Calu3 (cell line): ENCODE results near the gene ZC4H2. TPM values are rescaled to one million over a fixed set of nuclear protein-coding genes. Genes with fewer than 3 reads are reported as not detected.
A peak's percentile ranks its signal among the peaks of the same experiment; 100 is the strongest.

Experiments used
- BruUV-seq: library from RNA; stranded (reverse); fragments of 400-500 nt; replicated peaks from 2 replicates; lab custom pipeline; 2021; lab: Mats Ljungman, UMichigan
- CTCF ChIA-PET: fragments of 300-600 bp; sonication (Branson Sonifier 250); formaldehyde crosslinking; loops from one replicate; lab custom pipeline; 2022; ENCODE audit warnings: antibody characterized with exemption; lab: Charles Lee
- DNase-seq: peaks from one replicate; pipeline ENCODE4 v3.0.0; 2022
- H3K27ac Mint-ChIP-seq: one replicate; pipeline ENCODE4 v1.8.0; 2022; ENCODE audit warnings: mixed read lengths; ENCODE audit not compliant: unreplicated experiment
- H3K27me3 Mint-ChIP-seq: one replicate; pipeline ENCODE4 v1.8.0; 2022; ENCODE audit warnings: mixed read lengths; ENCODE audit not compliant: unreplicated experiment
- H3K36me3 Mint-ChIP-seq: one replicate; pipeline ENCODE4 v1.8.0; 2022; ENCODE audit warnings: mild to moderate bottlenecking, moderate library complexity, mixed read lengths; ENCODE audit not compliant: insufficient read depth, unreplicated experiment
- H3K4me1 Mint-ChIP-seq: one replicate; pipeline ENCODE4 v1.8.0; 2022; ENCODE audit warnings: mild to moderate bottlenecking, low read depth, mixed read lengths; ENCODE audit not compliant: unreplicated experiment
- H3K4me3 Mint-ChIP-seq: one replicate; pipeline ENCODE4 v1.8.0; 2022; ENCODE audit warnings: mild to moderate bottlenecking, low read depth, moderate library complexity, mixed read lengths; ENCODE audit not compliant: unreplicated experiment
- H3K9me3 Mint-ChIP-seq: one replicate; pipeline ENCODE4 v1.8.0; 2022; ENCODE audit warnings: low read depth, mixed read lengths; ENCODE audit not compliant: unreplicated experiment
- intact Hi-C: fragments of 100-400 bp; cut with micrococcal nuclease; formaldehyde crosslinking; loops from one replicate; pipeline ENCODE4 v1.10.0; 2022; ENCODE audit not compliant: unreplicated experiment
- total RNA-seq: library from RNA; stranded (reverse); gene quantifications from 2 replicates; pipeline ENCODE4 v1.2.3, GENCODE V29; 2022
- TF ChIP-seq, protein P1 (sequence below): fragments of 200-600 bp; IDR thresholded peaks from one replicate; pipeline ENCODE4 v1.8.0; 2022; ENCODE audit warnings: antibody characterized with exemption; ENCODE audit not compliant: unreplicated experiment

The ZC4H2 gene
- total RNA-seq, 1 experiment from 2014 or later = 16.4 TPM

DNA sequence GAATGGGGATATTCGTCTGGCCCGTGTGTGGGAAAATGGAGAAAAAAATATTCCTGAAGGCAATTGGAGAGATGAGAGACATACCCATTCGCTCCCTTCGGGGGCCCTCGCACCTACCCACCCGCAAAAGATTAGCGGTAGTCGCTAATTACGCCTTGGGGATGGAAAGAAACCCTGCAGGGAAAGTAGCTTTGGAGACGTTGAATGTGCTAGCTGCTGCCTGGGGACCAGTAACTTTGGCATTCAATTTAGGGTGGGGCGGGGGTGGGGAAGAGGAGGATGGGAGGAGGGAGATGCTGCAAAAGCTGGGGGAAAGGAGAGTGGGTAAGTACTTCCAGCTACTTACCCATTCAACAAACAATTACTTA lies 407 bp upstream of the ZC4H2 start:
- CTCF ChIA-PET = no interaction called here
- peaks cover 19% of the 10 kb centered on the region for H3K36me3 Mint-ChIP-seq
- DNase-seq = no peak

DNA sequence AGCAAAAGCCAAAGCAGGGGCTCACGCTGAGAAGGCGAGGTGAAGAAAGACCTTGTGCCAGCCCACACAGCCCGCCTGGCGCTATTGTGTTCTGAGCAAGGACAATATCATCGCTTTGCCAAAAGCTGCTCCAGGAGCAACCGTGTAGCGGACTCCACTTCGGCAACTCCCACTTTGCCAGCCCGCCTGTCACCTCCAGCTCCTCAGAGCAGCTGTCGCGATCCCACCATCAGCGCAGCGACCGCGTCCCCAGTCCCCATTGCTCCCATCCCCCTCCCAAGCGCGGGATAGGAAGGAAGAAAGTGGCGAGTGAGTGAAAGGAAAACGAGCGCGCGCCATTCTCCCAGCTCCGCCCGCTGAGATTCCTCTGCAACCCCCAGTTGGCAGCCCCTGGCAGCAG lies 759 bp downstream of the ZC4H2 start:
- no peaks in the 10 kb centered on the region for H3K4me1 Mint-ChIP-seq
- CTCF ChIA-PET = no interaction called here
- peaks cover 19% of the 10 kb centered on the region for H3K36me3 Mint-ChIP-seq
- peaks cover 6% of the 10 kb centered on the region for H3K9me3 Mint-ChIP-seq
- intact Hi-C loops = no loop called here
- TF ChIP-seq, protein P1, sequence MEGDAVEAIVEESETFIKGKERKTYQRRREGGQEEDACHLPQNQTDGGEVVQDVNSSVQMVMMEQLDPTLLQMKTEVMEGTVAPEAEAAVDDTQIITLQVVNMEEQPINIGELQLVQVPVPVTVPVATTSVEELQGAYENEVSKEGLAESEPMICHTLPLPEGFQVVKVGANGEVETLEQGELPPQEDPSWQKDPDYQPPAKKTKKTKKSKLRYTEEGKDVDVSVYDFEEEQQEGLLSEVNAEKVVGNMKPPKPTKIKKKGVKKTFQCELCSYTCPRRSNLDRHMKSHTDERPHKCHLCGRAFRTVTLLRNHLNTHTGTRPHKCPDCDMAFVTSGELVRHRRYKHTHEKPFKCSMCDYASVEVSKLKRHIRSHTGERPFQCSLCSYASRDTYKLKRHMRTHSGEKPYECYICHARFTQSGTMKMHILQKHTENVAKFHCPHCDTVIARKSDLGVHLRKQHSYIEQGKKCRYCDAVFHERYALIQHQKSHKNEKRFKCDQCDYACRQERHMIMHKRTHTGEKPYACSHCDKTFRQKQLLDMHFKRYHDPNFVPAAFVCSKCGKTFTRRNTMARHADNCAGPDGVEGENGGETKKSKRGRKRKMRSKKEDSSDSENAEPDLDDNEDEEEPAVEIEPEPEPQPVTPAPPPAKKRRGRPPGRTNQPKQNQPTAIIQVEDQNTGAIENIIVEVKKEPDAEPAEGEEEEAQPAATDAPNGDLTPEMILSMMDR = no peak
- no TSS peak for BruUV-seq
- H3K27ac Mint-ChIP-seq = no peak overlapping the region
- H3K4me3 Mint-ChIP-seq = peak overlapping the region; percentile 75
- no peaks in the 10 kb centered on the region for H3K27me3 Mint-ChIP-seq
- peak; percentile 33 for DNase-seq

More for the DNA sequence above, 407 bp upstream of the ZC4H2 start:
- TF ChIP-seq, protein P1 = no peak
- Mint-ChIP-seq H3K27me3 (no peaks in the 10 kb centered on the region), H3K9me3 (peaks cover 3% of the 10 kb centered on the region), H3K27ac (no peak overlapping the region), H3K4me1 (no peaks in the 10 kb centered on the region), H3K4me3 (peak overlapping the region; percentile 75)
- BruUV-seq = no TSS peak
- intact Hi-C loops = no loop called here

DNA sequence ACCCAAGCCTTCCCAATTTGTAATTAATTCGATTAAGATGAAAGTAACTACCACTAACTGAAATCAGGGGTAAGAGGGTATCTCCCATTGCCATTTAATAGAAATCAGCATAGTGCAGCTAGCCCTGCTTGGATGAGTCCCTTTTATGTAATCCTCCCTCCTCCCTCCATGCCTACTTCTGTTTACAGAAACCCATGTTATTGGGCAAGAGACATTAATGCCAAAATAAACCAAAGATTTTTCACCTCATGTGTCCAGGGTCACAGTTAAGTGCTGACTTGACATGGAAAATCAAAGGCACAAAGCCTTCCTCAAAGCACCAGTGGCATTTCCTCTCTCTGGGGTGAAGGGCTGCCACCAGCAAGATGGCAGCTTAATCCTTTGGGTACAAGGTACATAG lies 50.8 kb downstream of the ZC4H2 start:
- DNase-seq = no peak
- no TSS peak for BruUV-seq
- CTCF ChIA-PET = no interaction called here
- Mint-ChIP-seq H3K4me1 (no peaks in the 10 kb centered on the region), H3K4me3 (no peak overlapping the region), H3K9me3 (peaks cover 12% of the 10 kb centered on the region), H3K27ac (no peak overlapping the region), H3K27me3 (no peaks in the 10 kb centered on the region), H3K36me3 (no peaks in the 10 kb centered on the region)
- TF ChIP-seq, protein P1 = no peak
- intact Hi-C loops = no loop called here

DNA sequence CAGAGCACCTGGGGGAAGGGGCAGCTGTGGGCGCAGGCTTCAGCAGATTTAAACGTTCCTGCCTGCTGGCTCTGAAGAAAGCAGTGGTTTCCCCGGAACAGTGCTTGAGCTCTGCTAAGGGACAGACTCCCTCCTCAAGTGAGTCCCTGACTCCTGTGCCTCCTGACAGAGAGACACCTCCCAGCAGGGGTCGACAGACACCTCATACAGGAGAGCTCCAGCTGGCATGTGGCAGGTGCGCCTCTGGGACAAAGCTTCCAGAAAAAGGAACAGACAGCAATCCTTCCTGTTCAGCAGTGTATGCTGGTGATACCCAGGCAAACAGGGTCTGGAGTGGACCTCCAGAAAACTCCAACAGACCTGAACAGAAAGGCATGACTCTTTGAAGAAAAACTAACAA lies 68.1 kb downstream of the ZC4H2 start:
- Mint-ChIP-seq H3K9me3 (peaks cover 17% of the 10 kb centered on the region), H3K4me1 (no peaks in the 10 kb centered on the region), H3K27me3 (no peaks in the 10 kb centered on the region), H3K4me3 (no peak overlapping the region), H3K27ac (no peak overlapping the region), H3K36me3 (no peaks in the 10 kb centered on the region)
- TF ChIP-seq, protein P1 = no peak
- intact Hi-C loops = no loop called here
- BruUV-seq = no TSS peak
- CTCF ChIA-PET = no interaction called here
- no peak for DNase-seq
